ENCODE results near the gene CLCN1. TPM values are rescaled to one million over a fixed set of nuclear protein-coding genes. Genes with fewer than 3 reads are reported as not detected.

CLCN1 gene
- total and polyA plus RNA-seq, 2 of the 4 experiments (the other 2 are of a cell fraction), result not detected

DNA sequence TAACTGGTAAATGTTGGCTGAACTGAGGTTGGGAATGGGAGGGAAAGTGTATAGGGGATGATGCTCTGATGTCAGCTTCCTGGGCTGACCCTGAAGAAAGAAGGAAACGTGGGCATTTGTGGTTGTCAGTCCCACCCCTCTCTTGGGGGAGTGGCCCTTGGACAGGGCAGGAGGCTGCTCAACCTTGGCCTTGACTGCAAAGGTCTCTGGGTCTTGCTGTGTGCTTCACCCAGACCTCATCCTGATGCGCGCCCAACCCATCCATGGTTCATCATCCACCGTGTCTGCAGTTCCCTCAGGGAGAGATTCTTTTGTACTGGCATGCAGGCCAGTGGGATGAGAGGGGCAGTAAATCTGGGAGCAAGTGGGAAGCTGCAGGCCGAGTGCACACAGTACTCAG, 60.5 kb downstream of the CLCN1 start:
- H3K9me1 ChIP-seq (ENCODE audit: insufficient read depth, low read length), result peaks cover 14% of the 10 kb centered on the region; the same call in 1 of the 2 replicates
- ChIA-PET CTCF (no interaction called here), POLR2A (ENCODE audit: unreplicated experiment) (no interaction called here)
- H2AK9ac ChIP-seq (replicated peaks; ENCODE audit: low read depth, low read length, poor library complexity), result no peak overlapping the region
- no peak overlapping the region for H3K14ac ChIP-seq (replicated peaks; ENCODE audit: low read depth, low read length)
- H2BK120ac ChIP-seq (ENCODE audit: low read depth, low read length), result no peak overlapping the region
- H3K4me1 ChIP-seq (ENCODE audit: control insufficient read depth, insufficient read depth, low read length), result peaks cover 13% of the 10 kb centered on the region
- H4K5ac ChIP-seq (ENCODE audit: low read depth, low read length), result no peak overlapping the region
- H3K4ac ChIP-seq (ENCODE audit: low read depth, low read length), result no peak overlapping the region
- peak overlapping the region; percentile 35; the same call in 1 of the 2 replicates for H2AK5ac ChIP-seq (ENCODE audit: low read depth, low read length)
- no CpG with 5 or more reads among the region's 5 CpGs for WGBS, 2 experiments (ENCODE audit: extremely low coverage in 2 of 2, insufficient read length in 1 of 2)
- H3K18ac ChIP-seq (ENCODE audit: low read depth, low read length), result no peak overlapping the region
- no peak overlapping the region for H3K27ac ChIP-seq (ENCODE audit: insufficient read depth, low read length)
- no peaks in the 10 kb centered on the region for H4K20me1 ChIP-seq (ENCODE audit: insufficient read depth, low read length)
- H4K8ac ChIP-seq (ENCODE audit: low read depth in 2 of 2, low read length in 2 of 2), result no peak overlapping the region
- H3K23ac ChIP-seq (ENCODE audit: low read depth, low read length), result no peak overlapping the region
- ATAC-seq (ENCODE audit: low read depth) (no peak), DNase-seq (no peak)
- no peak overlapping the region for H3K4me2 ChIP-seq (ENCODE audit: low read depth, low read length)
- no peak overlapping the region for H2BK5ac ChIP-seq (ENCODE audit: low read depth, low read length, poor library complexity, severe bottlenecking)
- TF ChIP-seq NFE2L2 (IDR thresholded peaks at IDR 0.05; ENCODE audit: low read depth, low read length) (no peak), MAFK (IDR thresholded peaks at IDR 0.05; ENCODE audit: low read depth, low read length) (no peak), CHD1 (IDR thresholded peaks at IDR 0.05; ENCODE audit: low read depth, low read length) (no peak), RFX5 (IDR thresholded peaks at IDR 0.05; ENCODE audit: low read depth, low read length) (no peak), MAZ (IDR thresholded peaks at IDR 0.05; ENCODE audit: borderline replicate concordance, low read depth, low read length) (no peak), RAD21 (IDR thresholded peaks at IDR 0.05; ENCODE audit: low read length) (no peak), CEBPB (IDR thresholded peaks at IDR 0.05; ENCODE audit: low read depth, low read length) (no peak), BHLHE40 (IDR thresholded peaks at IDR 0.05; ENCODE audit: low read depth, low read length) (no peak), SMC3 (IDR thresholded peaks at IDR 0.05; ENCODE audit: low read depth, low read length) (no peak), POLR2A (IDR thresholded peaks at IDR 0.05; ENCODE audit: low read depth, low read length) (no peak), MXI1 (IDR thresholded peaks at IDR 0.05; ENCODE audit: borderline replicate concordance, low read depth, low read length) (no peak), FOS (IDR thresholded peaks at IDR 0.05; ENCODE audit: low read depth, low read length) (no peak), RCOR1 (IDR thresholded peaks at IDR 0.05; ENCODE audit: insufficient replicate concordance, low read length) (no peak)
- TF ChIP-seq, protein P1, sequence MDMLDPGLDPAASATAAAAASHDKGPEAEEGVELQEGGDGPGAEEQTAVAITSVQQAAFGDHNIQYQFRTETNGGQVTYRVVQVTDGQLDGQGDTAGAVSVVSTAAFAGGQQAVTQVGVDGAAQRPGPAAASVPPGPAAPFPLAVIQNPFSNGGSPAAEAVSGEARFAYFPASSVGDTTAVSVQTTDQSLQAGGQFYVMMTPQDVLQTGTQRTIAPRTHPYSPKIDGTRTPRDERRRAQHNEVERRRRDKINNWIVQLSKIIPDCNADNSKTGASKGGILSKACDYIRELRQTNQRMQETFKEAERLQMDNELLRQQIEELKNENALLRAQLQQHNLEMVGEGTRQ (IDR thresholded peaks at IDR 0.05; ENCODE audit: low read depth, low read length), result no peak
- TF ChIP-seq, protein P2, sequence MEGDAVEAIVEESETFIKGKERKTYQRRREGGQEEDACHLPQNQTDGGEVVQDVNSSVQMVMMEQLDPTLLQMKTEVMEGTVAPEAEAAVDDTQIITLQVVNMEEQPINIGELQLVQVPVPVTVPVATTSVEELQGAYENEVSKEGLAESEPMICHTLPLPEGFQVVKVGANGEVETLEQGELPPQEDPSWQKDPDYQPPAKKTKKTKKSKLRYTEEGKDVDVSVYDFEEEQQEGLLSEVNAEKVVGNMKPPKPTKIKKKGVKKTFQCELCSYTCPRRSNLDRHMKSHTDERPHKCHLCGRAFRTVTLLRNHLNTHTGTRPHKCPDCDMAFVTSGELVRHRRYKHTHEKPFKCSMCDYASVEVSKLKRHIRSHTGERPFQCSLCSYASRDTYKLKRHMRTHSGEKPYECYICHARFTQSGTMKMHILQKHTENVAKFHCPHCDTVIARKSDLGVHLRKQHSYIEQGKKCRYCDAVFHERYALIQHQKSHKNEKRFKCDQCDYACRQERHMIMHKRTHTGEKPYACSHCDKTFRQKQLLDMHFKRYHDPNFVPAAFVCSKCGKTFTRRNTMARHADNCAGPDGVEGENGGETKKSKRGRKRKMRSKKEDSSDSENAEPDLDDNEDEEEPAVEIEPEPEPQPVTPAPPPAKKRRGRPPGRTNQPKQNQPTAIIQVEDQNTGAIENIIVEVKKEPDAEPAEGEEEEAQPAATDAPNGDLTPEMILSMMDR (conservative IDR thresholded peaks at IDR 0.05; ENCODE audit: low read depth, low read length), result no peak
- TF ChIP-seq, protein P3, sequence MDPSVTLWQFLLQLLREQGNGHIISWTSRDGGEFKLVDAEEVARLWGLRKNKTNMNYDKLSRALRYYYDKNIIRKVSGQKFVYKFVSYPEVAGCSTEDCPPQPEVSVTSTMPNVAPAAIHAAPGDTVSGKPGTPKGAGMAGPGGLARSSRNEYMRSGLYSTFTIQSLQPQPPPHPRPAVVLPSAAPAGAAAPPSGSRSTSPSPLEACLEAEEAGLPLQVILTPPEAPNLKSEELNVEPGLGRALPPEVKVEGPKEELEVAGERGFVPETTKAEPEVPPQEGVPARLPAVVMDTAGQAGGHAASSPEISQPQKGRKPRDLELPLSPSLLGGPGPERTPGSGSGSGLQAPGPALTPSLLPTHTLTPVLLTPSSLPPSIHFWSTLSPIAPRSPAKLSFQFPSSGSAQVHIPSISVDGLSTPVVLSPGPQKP (IDR thresholded peaks at IDR 0.05; ENCODE audit: borderline replicate concordance, low read depth, low read length), result no peak
- no peaks in the 10 kb centered on the region for H3K36me3 ChIP-seq (ENCODE audit: control insufficient read depth, insufficient read depth, low read length)
- H3K9ac ChIP-seq (ENCODE audit: low read depth, low read length), result no peak overlapping the region
- H3K56ac ChIP-seq (ENCODE audit: extremely low read depth, insufficient read depth, low read length), result no peak overlapping the region
- dilution Hi-C loops (cut with HindIII; ENCODE audit: low sequenced_read_pairs, unreplicated experiment) (no loop called here), in situ Hi-C loops (cut with MboI; ENCODE audit: low sequenced_read_pairs) (no loop called here), intact Hi-C loops (cut with micrococcal nuclease) (no loop called here)
- no peak overlapping the region for H2BK20ac ChIP-seq (ENCODE audit: low read depth, low read length)
- no peak overlapping the region for H2AFZ ChIP-seq (replicated peaks; ENCODE audit: low read length, poor library complexity)
- no peak overlapping the region for H2BK15ac ChIP-seq (ENCODE audit: low read depth, low read length)
- no TSS peak for BruUV-seq (replicated peaks)
- H4K91ac ChIP-seq (ENCODE audit: insufficient read depth, low read depth, low read length), result no peak overlapping the region
- H3K4me3 ChIP-seq (ENCODE audit: insufficient read depth, low read depth, low read length), result no peak overlapping the region
- H3K79me1 ChIP-seq (ENCODE audit: low read depth in 1 of 2, low read length in 2 of 2), result peaks cover 9 to 31% of the 10 kb centered on the region in 2 experiments; a peak in 3 of 4 replicates
- H3K27me3 ChIP-seq (ENCODE audit: control insufficient read depth, insufficient read depth, low read length), result no peaks in the 10 kb centered on the region
- no peaks in the 10 kb centered on the region for H3K9me3 ChIP-seq (ENCODE audit: control insufficient read depth, insufficient read depth, low read length)

Data from IMR-90 (cell line).